Measurements from ENCODE around the gene BTN2A1.
"Not testable (repeated sequence)": the region's sequence is repeated elsewhere in the genome, so short reads cannot be mapped to it uniquely, and the experiment has no call there.

The BTN2A1 gene

GRCh38 chr6:26457806-26458688, at the start of gene BTN2A1:
BTN2A1 (plus strand) TSS chr6:26457955; CDS start chr6:26458637, 682 bp downstream.
- H3K27ac Mint-ChIP-seq: peak within 1 kb of the TSS; percentile 94
- peaks cover 38% of the 10 kb centered on the region for H3K36me3 Mint-ChIP-seq (ENCODE audit: low read depth)
- H3K4me1 Mint-ChIP-seq: peaks cover 49% of the 10 kb centered on the region
- DNase-seq: peak; percentile 63
- no peaks in the 10 kb centered on the region for H3K9me3 Mint-ChIP-seq
- no peaks in the 10 kb centered on the region for H3K27me3 Mint-ChIP-seq
- peak; percentile 98 for ATAC-seq
- peak within 1 kb of the TSS; percentile 95 for H3K4me3 Mint-ChIP-seq

- Mint-ChIP-seq H3K4me1 (peaks cover 43% of the 10 kb centered on the region), H3K36me3 (ENCODE audit: low read depth) (peaks cover 40% of the 10 kb centered on the region), H3K27me3 (no peaks in the 10 kb centered on the region), H3K4me3 (no peak overlapping the region), H3K27ac (peak overlapping the region; percentile 47), H3K9me3 (no peaks in the 10 kb centered on the region)
- ATAC-seq (no peak), DNase-seq (no peak)
Observed at GRCh38 chr6:26408828-26409730, 48.7 kb upstream of the BTN2A1 start.

- Mint-ChIP-seq H3K9me3 (peaks cover 4% of the 10 kb centered on the region), H3K27ac (no peak overlapping the region), H3K36me3 (ENCODE audit: low read depth) (peaks cover 35% of the 10 kb centered on the region), H3K27me3 (no peaks in the 10 kb centered on the region), H3K4me1 (peaks cover 23% of the 10 kb centered on the region), H3K4me3 (no peak overlapping the region)
- no peak for DNase-seq
- no peak for ATAC-seq
Observed at GRCh38 chr6:26411751-26412150, 46.0 kb upstream of the BTN2A1 start.

GRCh38 chr6:26412228-26412627, 45.5 kb upstream of the BTN2A1 start:
- no peak for ATAC-seq

GRCh38 chr6:26412954-26413353, 44.8 kb upstream of the BTN2A1 start:
- Mint-ChIP-seq H3K36me3 (ENCODE audit: low read depth) (peaks cover 35% of the 10 kb centered on the region), H3K27me3 (no peaks in the 10 kb centered on the region), H3K4me1 (peaks cover 11% of the 10 kb centered on the region), H3K9me3 (peaks cover 13% of the 10 kb centered on the region), H3K27ac (no peak overlapping the region), H3K4me3 (no peak overlapping the region)
- DNase-seq (no peak), ATAC-seq (no peak)

More at GRCh38 chr6:26412228-26412627, 45.5 kb upstream of the BTN2A1 start:
- H3K4me1 Mint-ChIP-seq: peaks cover 18% of the 10 kb centered on the region
- H3K36me3 Mint-ChIP-seq (ENCODE audit: low read depth): peaks cover 37% of the 10 kb centered on the region
- H3K27me3 Mint-ChIP-seq: no peaks in the 10 kb centered on the region
- H3K27ac Mint-ChIP-seq: no peak overlapping the region
- DNase-seq: no peak
- no peak overlapping the region for H3K4me3 Mint-ChIP-seq
- H3K9me3 Mint-ChIP-seq: peaks cover 8% of the 10 kb centered on the region

GRCh38 chr6:26414281-26414680, 43.5 kb upstream of the BTN2A1 start:
- no peak overlapping the region for H3K4me3 Mint-ChIP-seq
- DNase-seq (no peak), ATAC-seq (no peak)
- peaks cover 6% of the 10 kb centered on the region for H3K4me1 Mint-ChIP-seq
- peaks cover 19% of the 10 kb centered on the region for H3K9me3 Mint-ChIP-seq
- H3K36me3 Mint-ChIP-seq (ENCODE audit: low read depth): peaks cover 29% of the 10 kb centered on the region
- no peaks in the 10 kb centered on the region for H3K27me3 Mint-ChIP-seq
- H3K27ac Mint-ChIP-seq: no peak overlapping the region

GRCh38 chr6:26415036-26415614, 42.6 kb upstream of the BTN2A1 start:
- no peak overlapping the region for H3K4me3 Mint-ChIP-seq
- no peaks in the 10 kb centered on the region for H3K27me3 Mint-ChIP-seq
- peaks cover 3% of the 10 kb centered on the region for H3K4me1 Mint-ChIP-seq

GRCh38 chr6:26415791-26416190, 42.0 kb upstream of the BTN2A1 start:
- Mint-ChIP-seq H3K27me3 (no peaks in the 10 kb centered on the region), H3K4me3 (no peak overlapping the region), H3K4me1 (peaks cover 3% of the 10 kb centered on the region), H3K27ac (no peak overlapping the region), H3K9me3 (peaks cover 19% of the 10 kb centered on the region), H3K36me3 (ENCODE audit: low read depth) (peaks cover 27% of the 10 kb centered on the region)
- no peak for DNase-seq
- no peak for ATAC-seq

More at GRCh38 chr6:26415036-26415614, 42.6 kb upstream of the BTN2A1 start:
- ATAC-seq (no peak), DNase-seq (no peak)
- Mint-ChIP-seq H3K27ac (no peak overlapping the region), H3K36me3 (ENCODE audit: low read depth) (peaks cover 29% of the 10 kb centered on the region), H3K9me3 (peaks cover 19% of the 10 kb centered on the region)

- peaks cover 24% of the 10 kb centered on the region for H3K36me3 Mint-ChIP-seq (ENCODE audit: low read depth)
- peaks cover 3% of the 10 kb centered on the region for H3K4me1 Mint-ChIP-seq
- DNase-seq: no peak
- H3K9me3 Mint-ChIP-seq: peaks cover 19% of the 10 kb centered on the region
- no peak overlapping the region for H3K4me3 Mint-ChIP-seq
- ATAC-seq: no peak
- H3K27me3 Mint-ChIP-seq: no peaks in the 10 kb centered on the region
- H3K27ac Mint-ChIP-seq: no peak overlapping the region
Observed at GRCh38 chr6:26416288-26416687, 41.5 kb upstream of the BTN2A1 start.

- ATAC-seq, DNase-seq, H3K4me1 Mint-ChIP-seq, H3K4me3 Mint-ChIP-seq, H3K27ac Mint-ChIP-seq, H3K27me3 Mint-ChIP-seq: not testable (repeated sequence)
- Mint-ChIP-seq H3K9me3 (peaks cover 19% of the 10 kb centered on the region), H3K36me3 (ENCODE audit: low read depth) (peaks cover 18% of the 10 kb centered on the region)
Observed at GRCh38 chr6:26418077-26418476, 39.7 kb upstream of the BTN2A1 start.

- H3K4me1 Mint-ChIP-seq, ATAC-seq, H3K27me3 Mint-ChIP-seq, DNase-seq, H3K4me3 Mint-ChIP-seq, H3K27ac Mint-ChIP-seq: not testable (repeated sequence)
- Mint-ChIP-seq H3K9me3 (peaks cover 19% of the 10 kb centered on the region), H3K36me3 (ENCODE audit: low read depth) (peaks cover 16% of the 10 kb centered on the region)
Observed at GRCh38 chr6:26418795-26419194, 39.0 kb upstream of the BTN2A1 start.

- no peak for ATAC-seq
- H3K9me3 Mint-ChIP-seq: peaks cover 19% of the 10 kb centered on the region
- peaks cover 10% of the 10 kb centered on the region for H3K4me1 Mint-ChIP-seq
- peaks cover 9% of the 10 kb centered on the region for H3K36me3 Mint-ChIP-seq (ENCODE audit: low read depth)
- H3K27ac Mint-ChIP-seq: no peak overlapping the region
- peak; percentile 26 for DNase-seq
- H3K4me3 Mint-ChIP-seq: no peak overlapping the region
- H3K27me3 Mint-ChIP-seq: no peaks in the 10 kb centered on the region
Observed at GRCh38 chr6:26420688-26421171, 37.0 kb upstream of the BTN2A1 start.

GRCh38 chr6:26421259-26422144, 36.3 kb upstream of the BTN2A1 start:
- Mint-ChIP-seq H3K36me3 (ENCODE audit: low read depth) (peaks cover 7% of the 10 kb centered on the region), H3K27me3 (no peaks in the 10 kb centered on the region), H3K4me3 (no peak overlapping the region), H3K9me3 (peaks cover 16% of the 10 kb centered on the region), H3K27ac (no peak overlapping the region), H3K4me1 (peaks cover 12% of the 10 kb centered on the region)
- peak; percentile 95 for ATAC-seq
- peak; percentile 34 for DNase-seq

All from activated naive CD8-positive, alpha-beta T cell treated with anti-CD3 and anti-CD28 coated beads, Interleukin-2, amount 50 U/mL, for 24 hours (primary cell).